ENCODE results near the gene RASAL2.

The RASAL2 gene

DNA sequence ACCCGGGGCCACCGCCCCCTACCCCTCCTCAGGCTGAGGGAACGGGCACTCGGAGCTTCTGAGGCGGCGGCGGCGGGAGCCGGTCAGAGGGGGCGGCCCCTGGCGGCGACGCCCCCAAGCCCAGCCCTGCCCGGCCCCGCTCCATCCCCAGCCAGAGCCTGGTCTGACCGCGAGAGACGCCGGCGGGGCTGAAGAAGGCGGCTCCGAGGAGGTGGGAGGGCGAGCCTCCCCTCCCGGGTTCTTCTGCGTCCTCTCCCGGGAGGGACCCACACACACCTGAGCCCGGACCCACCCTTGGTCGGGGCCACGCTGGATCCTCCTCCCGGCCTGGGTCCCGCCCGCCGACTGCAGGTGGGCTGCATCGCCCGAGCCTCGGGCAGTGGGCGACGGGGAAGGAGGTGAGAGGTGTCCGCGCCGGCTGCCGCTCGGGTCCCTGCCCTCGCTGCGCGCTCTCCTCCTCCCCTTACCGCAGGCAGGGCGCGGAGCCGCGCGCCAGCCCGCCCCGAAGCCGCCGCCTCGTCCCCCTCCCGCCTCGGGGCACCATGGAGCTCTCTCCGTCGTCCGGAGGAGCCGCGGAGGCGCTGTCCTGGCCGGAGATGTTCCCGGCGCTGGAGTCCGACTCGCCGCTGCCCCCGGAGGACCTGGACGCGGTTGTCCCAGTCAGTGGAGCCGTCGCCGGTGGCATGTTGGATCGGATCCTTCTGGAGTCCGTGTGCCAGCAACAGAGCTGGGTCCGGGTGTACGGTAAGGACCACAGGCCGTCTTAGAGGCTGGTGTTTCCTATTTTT lies at the start of gene RASAL2:
Gene RASAL2, plus strand, starts transcription at position 154 of the 788 bp plus-strand sequence. Its CDS starts 389 bp downstream, at position 543.
- DNase-seq: peak; percentile 53

GRCh38 chr1:178046591-178047270 lies 47.2 kb upstream of the RASAL2 start:
- DNase-seq: no peak

GRCh38 chr1:178047403-178048093 lies 46.4 kb upstream of the RASAL2 start:
- no peak for DNase-seq

DNA sequence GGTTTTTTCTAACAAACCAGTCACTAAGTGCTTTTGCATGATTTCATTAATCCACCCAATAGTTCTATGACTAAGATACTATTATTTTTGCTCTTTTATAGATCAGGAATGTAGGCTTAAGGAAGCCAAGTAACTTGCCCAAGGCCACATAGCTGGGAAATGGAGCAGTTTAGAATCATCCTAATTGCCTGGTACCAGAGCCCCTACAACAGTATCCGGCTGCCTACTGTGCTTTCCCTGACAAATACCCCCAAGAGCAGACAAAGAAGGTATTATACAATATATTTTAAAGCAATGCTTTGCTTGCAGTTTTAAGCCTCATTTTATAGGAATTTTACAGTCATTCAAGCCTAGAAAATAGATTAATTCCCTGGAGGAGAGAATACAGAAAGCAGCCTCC lies 45.5 kb upstream of the RASAL2 start:
- DNase-seq: no peak

GRCh38 chr1:178048883-178049282 lies 45.0 kb upstream of the RASAL2 start:
- no peak for DNase-seq

GRCh38 chr1:178050084-178050483 lies 43.8 kb upstream of the RASAL2 start:
- no peak for DNase-seq

DNA sequence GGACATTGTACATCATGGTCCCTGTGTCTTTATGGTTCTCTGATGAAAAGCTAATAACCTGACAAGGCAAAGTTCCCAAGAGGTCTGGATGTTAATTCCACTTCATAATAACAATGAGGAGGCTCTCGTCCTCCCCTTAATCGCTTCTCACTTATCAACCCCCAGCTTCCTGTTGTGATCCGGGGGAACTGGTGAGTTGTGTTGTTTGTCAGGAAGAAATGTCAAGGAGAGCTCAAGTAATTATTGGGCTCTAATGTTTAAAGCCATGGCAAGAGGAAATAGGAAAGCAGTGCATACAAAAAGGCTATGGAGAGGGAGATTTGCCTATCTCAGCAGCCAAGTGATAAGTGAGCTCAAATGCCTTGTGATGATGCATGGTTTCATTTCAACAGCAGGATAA lies 42.8 kb upstream of the RASAL2 start:
- no peak for DNase-seq

DNA sequence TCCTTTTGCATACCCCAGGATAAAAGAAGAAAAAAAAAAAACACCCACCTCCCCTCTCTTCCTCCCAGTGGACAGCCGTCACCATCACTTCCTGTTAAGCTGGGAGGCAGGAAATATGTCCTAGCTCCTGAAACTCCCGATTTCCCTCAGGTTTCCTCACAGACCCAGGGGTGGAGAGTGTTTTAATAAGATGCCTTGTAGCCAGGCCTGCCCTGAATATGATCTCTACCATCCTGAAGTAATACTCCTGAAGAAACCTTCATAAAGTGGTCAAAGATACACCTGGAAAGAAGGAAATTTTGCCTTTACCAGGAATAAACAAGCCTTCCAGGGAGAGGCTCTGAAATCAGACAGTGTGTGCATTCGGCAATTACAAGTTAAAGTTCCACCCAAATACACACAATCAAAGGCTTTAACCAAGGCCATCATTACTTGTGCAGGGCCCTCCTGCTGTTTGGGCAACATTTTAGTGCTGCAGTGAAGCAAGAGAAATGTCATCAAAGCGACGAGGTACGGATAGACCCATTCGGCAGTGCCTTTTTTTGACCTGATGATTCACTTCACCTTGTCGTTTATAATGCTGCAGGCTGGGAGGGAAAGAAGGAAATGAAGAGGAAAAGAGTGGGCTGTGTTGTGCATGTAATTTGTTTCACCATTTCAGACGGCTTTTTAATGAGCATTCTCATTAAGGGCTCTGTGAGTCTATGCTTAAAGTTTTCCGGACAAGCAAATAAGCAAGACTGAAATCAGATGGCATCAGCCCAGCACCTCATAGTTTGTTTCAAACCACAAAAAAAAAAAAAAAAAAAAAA lies 41.0 kb upstream of the RASAL2 start:
- peak; percentile 37 for DNase-seq

- no peak for DNase-seq
Observed at GRCh38 chr1:178055093-178055492, 38.8 kb upstream of the RASAL2 start.

GRCh38 chr1:178055779-178056471 lies 38.0 kb upstream of the RASAL2 start:
- DNase-seq: no peak

DNA sequence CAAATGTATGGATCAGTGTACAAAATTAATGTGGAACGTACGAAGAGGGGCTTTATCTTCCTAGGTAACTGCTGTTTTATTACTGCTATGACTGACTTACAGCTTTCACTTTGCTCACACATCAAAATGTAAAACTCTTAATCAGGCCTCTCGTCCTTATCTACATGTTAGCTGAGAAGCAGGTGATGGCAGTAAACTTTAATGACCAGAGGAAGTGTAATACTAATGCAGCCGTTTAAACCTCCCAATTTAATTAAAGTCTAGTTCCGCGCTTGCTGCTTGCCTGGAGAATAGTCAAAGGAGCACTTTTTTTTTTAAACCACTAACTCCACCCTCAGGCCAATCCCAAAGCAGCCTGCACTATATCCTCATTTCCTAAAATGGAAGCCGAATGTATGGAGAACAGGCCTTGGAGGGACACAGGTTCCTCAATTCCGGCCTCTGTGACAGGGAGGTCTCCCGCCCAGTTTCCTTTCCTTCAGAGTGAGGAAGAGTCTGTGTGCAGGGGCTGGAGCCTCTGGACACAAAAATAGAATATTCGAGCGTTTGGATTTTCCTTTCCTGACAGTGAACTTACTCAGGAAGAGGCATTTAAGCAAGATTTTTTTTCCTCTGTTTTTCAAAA lies 36.7 kb upstream of the RASAL2 start:
- DNase-seq: no peak

- no peak for DNase-seq
Observed at GRCh38 chr1:178057912-178058534, 35.9 kb upstream of the RASAL2 start.

GRCh38 chr1:178060789-178061556 lies 32.9 kb upstream of the RASAL2 start:
- no peak for DNase-seq

- no peak for DNase-seq
Observed at GRCh38 chr1:178061620-178062019, 32.3 kb upstream of the RASAL2 start.

DNA sequence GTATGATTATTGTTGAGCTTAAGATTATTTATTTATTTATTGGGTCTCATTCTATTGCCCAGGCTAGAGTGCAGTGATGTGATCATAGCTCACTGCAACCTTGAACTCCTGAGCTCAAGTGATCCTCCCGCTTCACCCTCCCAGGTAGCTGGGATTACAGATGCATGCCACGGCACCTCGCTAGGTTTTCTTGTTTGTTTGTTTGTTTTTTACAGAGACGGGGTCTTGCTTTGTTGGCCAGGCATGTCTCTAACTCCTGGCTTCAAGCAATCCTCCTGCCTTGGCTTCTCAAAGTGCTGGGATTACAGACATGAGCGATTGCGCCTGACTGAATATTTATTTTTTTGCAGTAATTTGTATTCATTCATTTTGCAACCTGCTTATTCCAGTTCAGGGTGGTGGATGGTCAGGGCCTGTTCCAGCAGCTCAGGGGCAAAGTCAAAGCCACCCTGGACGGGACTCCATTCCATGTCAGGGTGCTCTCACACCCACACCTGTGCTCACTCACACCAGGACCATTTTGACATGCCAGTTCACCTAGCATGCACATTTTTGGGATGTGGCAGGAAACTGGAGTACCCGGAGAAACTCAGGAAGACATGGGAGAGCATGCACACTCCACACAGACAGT lies 29.6 kb upstream of the RASAL2 start:
- no peak for DNase-seq

GRCh38 chr1:178065250-178065649 lies 28.7 kb upstream of the RASAL2 start:
- DNase-seq: no peak

DNA sequence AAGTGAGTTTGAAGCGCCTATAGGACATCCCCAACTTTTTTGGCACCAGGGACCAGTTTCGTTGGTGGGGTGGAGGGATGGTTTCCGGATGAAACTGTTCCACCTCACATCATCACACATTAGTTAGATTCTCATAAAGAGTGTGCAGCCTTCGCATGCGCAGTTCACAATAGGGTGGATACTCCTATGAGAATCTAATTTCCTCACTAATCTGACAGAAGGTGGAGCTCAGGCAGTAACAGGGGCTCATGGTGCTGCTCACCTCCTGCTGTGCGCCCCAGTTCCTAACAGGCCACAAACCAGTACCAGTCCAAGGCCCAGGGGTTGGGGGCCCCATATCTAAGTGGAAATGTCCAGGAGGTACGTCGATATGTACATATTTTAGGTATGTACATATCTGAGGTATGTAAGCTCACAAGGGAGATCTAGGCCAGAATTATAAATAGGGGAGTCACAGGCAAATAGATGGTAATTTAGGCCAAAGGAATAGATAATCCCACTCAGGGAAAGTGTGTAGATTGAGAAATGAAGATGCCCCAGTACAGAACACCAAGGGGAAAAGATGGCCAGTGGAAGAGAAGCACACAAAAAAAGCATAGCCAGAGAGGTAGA lies 27.5 kb upstream of the RASAL2 start:
- no peak for DNase-seq

DNA sequence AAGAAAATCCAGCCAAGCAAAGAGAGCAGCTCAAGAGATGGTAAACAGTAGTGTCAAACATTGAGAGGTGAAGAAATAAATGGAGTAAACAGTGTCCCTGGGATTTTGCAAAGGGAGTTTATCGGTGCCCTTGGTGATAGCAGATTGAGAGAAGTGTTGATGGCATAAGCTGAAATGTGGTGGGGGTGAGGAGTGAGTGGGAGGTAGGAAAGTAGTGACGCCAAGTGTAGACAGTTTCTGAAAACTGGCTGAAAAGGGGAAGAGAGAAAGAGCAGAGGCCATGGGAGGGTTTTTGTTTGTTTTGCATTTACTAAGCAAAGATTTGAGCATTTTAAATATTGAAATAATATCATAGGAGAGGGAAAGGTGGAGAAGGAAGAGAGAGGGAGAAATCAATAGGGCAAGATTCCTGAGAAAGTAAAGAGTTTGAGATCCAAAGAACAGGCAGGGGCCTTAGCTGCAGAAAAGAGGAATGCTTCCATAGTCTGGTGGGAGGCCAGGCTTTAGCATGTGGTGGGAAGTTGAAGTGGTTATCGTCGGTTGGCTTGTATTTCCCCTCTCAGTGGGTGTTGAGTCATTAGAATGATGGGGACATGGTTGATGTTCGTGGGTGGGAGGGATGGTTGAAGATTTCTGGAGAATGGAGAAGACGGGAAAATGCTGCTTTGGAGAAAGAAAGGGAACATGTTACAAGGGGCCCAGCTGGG lies 26.8 kb upstream of the RASAL2 start:
- DNase-seq: no peak

DNA sequence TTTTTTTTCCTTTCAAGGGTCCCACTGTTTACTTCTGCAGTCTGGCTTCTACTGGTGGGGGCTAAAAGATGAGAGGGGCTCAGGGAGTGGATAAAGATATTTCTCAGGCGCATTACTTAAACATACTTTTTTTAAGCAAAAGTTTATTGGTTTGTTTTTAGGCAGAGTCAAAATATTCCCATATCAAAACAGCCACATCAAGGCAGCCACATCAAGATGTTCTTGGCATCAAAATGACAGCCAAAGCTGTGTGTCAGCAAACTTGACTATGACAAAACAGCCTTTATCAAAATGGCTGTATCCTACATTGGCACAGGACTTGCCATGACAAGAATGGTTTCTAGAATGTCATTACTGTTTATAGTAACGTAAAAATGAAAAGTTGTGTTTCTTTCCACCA lies 22.1 kb upstream of the RASAL2 start:
- no peak for DNase-seq
